MV-4-11 (cell line): ENCODE data around the gene PRSS33.
A peak's percentile ranks its signal among the peaks of the same experiment; 100 is the strongest.

ENCODE experiments used
- DNase-seq: peaks from one replicate; lab custom pipeline; 2025; lab: John Stamatoyannopoulos, UW

The PRSS33 gene

GRCh38 chr16:2787406-2787805 lies at the start of gene PRSS33:
Gene PRSS33, minus strand, starts transcription at chr16:2787560. Its CDS starts 1,013 bp downstream, at chr16:2786547.
- no peak for DNase-seq

GRCh38 chr16:2836646-2837508 lies 49.5 kb upstream of the PRSS33 start:
- no peak for DNase-seq

- DNase-seq, result peak; percentile 43
Measured at GRCh38 chr16:2835638-2836493, 48.5 kb upstream of the PRSS33 start.

- no peak for DNase-seq
Measured at GRCh38 chr16:2834968-2835367, 47.6 kb upstream of the PRSS33 start.

GRCh38 chr16:2833776-2834175 lies 46.4 kb upstream of the PRSS33 start:
- DNase-seq, result no peak

- no peak for DNase-seq
Measured at GRCh38 chr16:2831203-2831602, 43.8 kb upstream of the PRSS33 start.

GRCh38 chr16:2830355-2830695 lies 43.0 kb upstream of the PRSS33 start:
- no peak for DNase-seq

GRCh38 chr16:2829501-2830354 lies 42.4 kb upstream of the PRSS33 start, which contains the start of gene ZG16B:
Gene ZG16B, plus strand, starts transcription at chr16:2830303. Its CDS starts 139 bp downstream, at chr16:2830442.
- DNase-seq, result no peak

GRCh38 chr16:2828876-2829430 lies 41.6 kb upstream of the PRSS33 start:
- no peak for DNase-seq

GRCh38 chr16:2828521-2828840 lies 41.1 kb upstream of the PRSS33 start:
- no peak for DNase-seq

GRCh38 chr16:2827831-2828520 lies 40.6 kb upstream of the PRSS33 start:
- no peak for DNase-seq

- no peak for DNase-seq
Measured at GRCh38 chr16:2827374-2827791, 40.0 kb upstream of the PRSS33 start.

- no peak for DNase-seq
Measured at GRCh38 chr16:2826591-2827373, 39.4 kb upstream of the PRSS33 start.

- DNase-seq, result no peak
Measured at GRCh38 chr16:2825906-2826305, 38.5 kb upstream of the PRSS33 start.

- no peak for DNase-seq
Measured at GRCh38 chr16:2825049-2825742, 37.8 kb upstream of the PRSS33 start.

GRCh38 chr16:2824626-2825025 lies 37.3 kb upstream of the PRSS33 start:
- DNase-seq, result no peak

- DNase-seq, result no peak
Measured at GRCh38 chr16:2822496-2822895, 35.1 kb upstream of the PRSS33 start.

- no peak for DNase-seq
Measured at GRCh38 chr16:2822158-2822495, 34.8 kb upstream of the PRSS33 start.

- DNase-seq, result no peak
Measured at GRCh38 chr16:2821487-2822157, 34.3 kb upstream of the PRSS33 start.
